ENCODE data around the gene ABR.
"Not testable (repeated sequence)": the region's sequence is repeated elsewhere in the genome, so short reads cannot be mapped to it uniquely, and the experiment has no call there.

Gene ABR

GRCh38 chr17:1104222-1104621 lies 75.6 kb downstream of the ABR start:
- Histone ChIP-seq H3K27me3 (ENCODE audit: insufficient read depth, poor library complexity, severe bottlenecking) (no peaks in the 10 kb centered on the region), H3K27ac (replicated peaks) (no peak overlapping the region), H3K4me3 (replicated peaks; ENCODE audit: insufficient read depth, low read length) (no peak overlapping the region)
- no peak for TF ChIP-seq GABPA (IDR thresholded peaks at IDR 0.05; ENCODE audit: low read depth)
- no peak for DNase-seq (ENCODE audit: low read depth in 1 of 2, low spot score in 1 of 2)

DNA sequence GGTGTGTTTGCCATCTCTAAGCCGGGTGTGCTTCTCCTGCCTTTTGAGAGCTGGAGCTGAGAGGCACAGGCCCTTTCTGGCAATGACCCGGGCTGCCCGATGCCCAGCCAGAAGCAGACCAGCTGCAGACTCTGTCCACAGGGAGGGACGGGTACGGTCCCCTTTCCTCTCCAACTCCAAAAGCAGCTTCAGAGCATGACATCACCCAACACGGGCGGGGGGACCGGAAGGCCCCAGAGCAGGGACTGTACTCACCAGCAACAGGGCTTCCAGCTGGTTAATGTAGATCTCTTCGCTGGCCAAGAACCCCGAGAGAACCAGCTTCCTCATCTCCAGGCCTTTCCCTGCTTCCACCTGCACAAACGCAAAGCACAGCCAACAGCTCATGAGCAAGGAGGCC lies 79.4 kb downstream of the ABR start:
- Histone ChIP-seq H3K4me3 (replicated peaks; ENCODE audit: insufficient read depth, low read length) (no peak overlapping the region), H3K27me3 (ENCODE audit: insufficient read depth, poor library complexity, severe bottlenecking) (no peaks in the 10 kb centered on the region), H3K27ac (replicated peaks) (no peak overlapping the region)
- no peak for DNase-seq (ENCODE audit: low read depth in 1 of 2, low spot score in 1 of 2)
- no peak for TF ChIP-seq POLR2AphosphoS5 (IDR thresholded peaks at IDR 0.05; ENCODE audit: low read depth)
- TF ChIP-seq GABPA (IDR thresholded peaks at IDR 0.05; ENCODE audit: low read depth) = no peak
- no peak for TF ChIP-seq SPI1 (IDR thresholded peaks at IDR 0.05; ENCODE audit: borderline replicate concordance, low read depth)
- TF ChIP-seq REST (IDR thresholded peaks at IDR 0.05; ENCODE audit: insufficient replicate concordance, low read depth) = no peak
- TF ChIP-seq CTCF (IDR thresholded peaks at IDR 0.05; ENCODE audit: insufficient read depth, low read length) = no peak

GRCh38 chr17:1099242-1099641 lies 80.5 kb downstream of the ABR start:
- Histone ChIP-seq H3K4me3 (replicated peaks; ENCODE audit: insufficient read depth, low read length) (no peak overlapping the region), H3K27me3 (ENCODE audit: insufficient read depth, poor library complexity, severe bottlenecking) (no peaks in the 10 kb centered on the region), H3K27ac (replicated peaks) (no peak overlapping the region)
- no peak for DNase-seq (ENCODE audit: low read depth in 1 of 2, low spot score in 1 of 2)
- TF ChIP-seq REST (IDR thresholded peaks at IDR 0.05; ENCODE audit: insufficient replicate concordance, low read depth) (no peak), CTCF (IDR thresholded peaks at IDR 0.05; ENCODE audit: insufficient read depth, low read length) (no peak), POLR2AphosphoS5 (IDR thresholded peaks at IDR 0.05; ENCODE audit: low read depth) (no peak), SPI1 (IDR thresholded peaks at IDR 0.05; ENCODE audit: borderline replicate concordance, low read depth) (no peak), GABPA (IDR thresholded peaks at IDR 0.05; ENCODE audit: low read depth) (no peak)

DNA sequence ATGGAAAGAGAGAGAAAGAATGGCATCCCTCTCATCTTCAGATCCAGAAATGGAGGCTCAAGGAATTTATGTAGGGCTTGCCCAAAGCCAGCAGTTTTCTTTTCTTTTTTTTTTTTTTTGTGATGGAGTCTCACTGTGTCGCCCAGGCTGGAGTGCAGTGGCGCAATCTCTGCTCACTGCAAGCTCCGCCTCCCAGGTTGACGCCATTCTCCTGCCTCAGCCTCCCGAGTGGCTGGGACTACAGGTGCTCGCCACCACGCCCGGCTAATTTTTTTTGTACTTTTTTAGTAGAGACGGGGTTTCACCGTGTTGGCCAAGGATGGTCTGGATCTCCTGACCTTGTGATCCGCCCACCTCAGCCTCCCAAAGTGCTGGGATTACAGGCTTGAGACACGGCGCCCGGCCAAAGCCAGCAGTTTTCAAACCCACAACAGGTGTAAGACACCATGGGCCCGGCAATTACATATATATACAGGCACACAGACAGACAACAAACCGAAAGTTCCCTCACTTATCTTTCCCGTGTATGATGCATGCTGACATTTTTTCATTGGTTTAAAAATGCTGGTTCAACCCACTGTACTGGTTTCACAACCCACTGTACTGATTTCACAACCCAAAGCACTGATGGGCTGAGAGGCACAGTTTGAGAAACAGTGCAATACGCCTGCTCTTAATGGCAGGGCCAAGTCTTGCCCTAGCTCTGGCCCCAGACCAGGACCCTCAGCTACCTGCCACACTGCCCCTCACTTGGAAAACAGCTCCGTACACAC lies 81.6 kb downstream of the ABR start:
- DNase-seq (ENCODE audit: low read depth in 1 of 2, low spot score in 1 of 2) = peak; percentile 58 to 75
- H3K4me3 ChIP-seq (replicated peaks; ENCODE audit: insufficient read depth, low read length); H3K27me3 ChIP-seq (ENCODE audit: insufficient read depth, poor library complexity, severe bottlenecking): not testable (repeated sequence)
- H3K27ac ChIP-seq (replicated peaks) = peak overlapping the region; percentile 52
- TF ChIP-seq POLR2AphosphoS5 (IDR thresholded peaks at IDR 0.05; ENCODE audit: low read depth) = 0 out of 2 replicates have a peak, but pooled peaks have one; percentile 32

DNA sequence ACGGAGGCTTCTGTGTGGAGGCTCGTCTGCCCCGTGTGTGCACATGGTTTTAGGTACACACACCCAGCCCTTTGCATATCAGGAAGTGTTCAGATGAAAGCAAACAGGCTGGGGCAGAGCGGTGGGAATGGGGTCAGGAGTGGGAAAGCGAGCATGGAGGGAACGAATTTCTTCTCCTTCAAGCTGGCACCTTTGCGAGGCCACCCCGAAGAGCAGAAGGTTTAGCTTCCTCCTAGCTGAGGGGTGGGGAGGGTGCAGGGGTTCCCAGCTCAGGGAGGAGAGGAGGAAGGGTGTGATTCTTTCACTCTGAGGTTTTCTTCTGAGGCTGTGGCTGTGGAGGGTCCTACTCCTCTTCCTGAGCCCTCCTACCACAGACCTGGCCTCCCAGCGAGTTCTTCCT lies 83.6 kb downstream of the ABR start:
- H3K27me3 ChIP-seq (ENCODE audit: insufficient read depth, poor library complexity, severe bottlenecking) = no peaks in the 10 kb centered on the region
- H3K4me3 ChIP-seq (replicated peaks; ENCODE audit: insufficient read depth, low read length) = no peak overlapping the region
- peak in 1 of 2 experiments; percentile 64 for DNase-seq (ENCODE audit: low read depth in 1 of 2, low spot score in 1 of 2)
- H3K27ac ChIP-seq (replicated peaks) = peak overlapping the region; percentile 98
- TF ChIP-seq GABPA (IDR thresholded peaks at IDR 0.05; ENCODE audit: low read depth) (no peak), SPI1 (IDR thresholded peaks at IDR 0.05; ENCODE audit: borderline replicate concordance, low read depth) (no peak), REST (IDR thresholded peaks at IDR 0.05; ENCODE audit: insufficient replicate concordance, low read depth) (no peak), POLR2AphosphoS5 (IDR thresholded peaks at IDR 0.05; ENCODE audit: low read depth) (no peak), CTCF (IDR thresholded peaks at IDR 0.05; ENCODE audit: insufficient read depth, low read length) (no peak)

All from HL-60 (cell line).